ENCODE results near the gene TNFSF12.

TNFSF12 gene

GRCh38 chr17:7590743-7591142 is 41.9 kb downstream of the TNFSF12 start:
- peak; percentile 70 for ATAC-seq

GRCh38 chr17:7591596-7591995 is 42.7 kb downstream of the TNFSF12 start:
- no peak for ATAC-seq
- TF ChIP-seq CSRNP3 (CRISPR knock-in tag; IDR thresholded peaks at IDR 0.05) (no peak), ZC3H10 (CRISPR knock-in tag; IDR thresholded peaks at IDR 0.05) (no peak), PPARA (CRISPR knock-in tag; IDR thresholded peaks at IDR 0.05; ENCODE audit: borderline replicate concordance) (no peak), CREB5 (CRISPR knock-in tag; IDR thresholded peaks at IDR 0.05; ENCODE audit: low read depth) (no peak), OSR1 (CRISPR knock-in tag; IDR thresholded peaks at IDR 0.05) (no peak), TSHZ2 (CRISPR knock-in tag; IDR thresholded peaks at IDR 0.05) (no peak)

More at GRCh38 chr17:7590743-7591142, 41.9 kb downstream of the TNFSF12 start:
- no peak for TF ChIP-seq ARNTL (CRISPR knock-in tag; IDR thresholded peaks at IDR 0.05; ENCODE audit: borderline replicate concordance, low read depth)
- TF ChIP-seq SNAI2 (CRISPR knock-in tag; IDR thresholded peaks at IDR 0.05): no peak
- TF ChIP-seq, protein P1, sequence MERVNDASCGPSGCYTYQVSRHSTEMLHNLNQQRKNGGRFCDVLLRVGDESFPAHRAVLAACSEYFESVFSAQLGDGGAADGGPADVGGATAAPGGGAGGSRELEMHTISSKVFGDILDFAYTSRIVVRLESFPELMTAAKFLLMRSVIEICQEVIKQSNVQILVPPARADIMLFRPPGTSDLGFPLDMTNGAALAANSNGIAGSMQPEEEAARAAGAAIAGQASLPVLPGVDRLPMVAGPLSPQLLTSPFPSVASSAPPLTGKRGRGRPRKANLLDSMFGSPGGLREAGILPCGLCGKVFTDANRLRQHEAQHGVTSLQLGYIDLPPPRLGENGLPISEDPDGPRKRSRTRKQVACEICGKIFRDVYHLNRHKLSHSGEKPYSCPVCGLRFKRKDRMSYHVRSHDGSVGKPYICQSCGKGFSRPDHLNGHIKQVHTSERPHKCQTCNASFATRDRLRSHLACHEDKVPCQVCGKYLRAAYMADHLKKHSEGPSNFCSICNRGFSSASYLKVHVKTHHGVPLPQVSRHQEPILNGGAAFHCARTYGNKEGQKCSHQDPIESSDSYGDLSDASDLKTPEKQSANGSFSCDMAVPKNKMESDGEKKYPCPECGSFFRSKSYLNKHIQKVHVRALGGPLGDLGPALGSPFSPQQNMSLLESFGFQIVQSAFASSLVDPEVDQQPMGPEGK (CRISPR knock-in tag; IDR thresholded peaks at IDR 0.05; ENCODE audit: borderline replicate concordance): no peak
- TF ChIP-seq ZFP30 (CRISPR knock-in tag; IDR thresholded peaks at IDR 0.05): no peak
- TF ChIP-seq ZC3H10 (CRISPR knock-in tag; IDR thresholded peaks at IDR 0.05): no peak
- TF ChIP-seq POU6F1 (CRISPR knock-in tag; IDR thresholded peaks at IDR 0.05; ENCODE audit: borderline replicate concordance, low read depth): no peak
- no peak for TF ChIP-seq ISL1 (CRISPR knock-in tag; IDR thresholded peaks at IDR 0.05)
- no peak for TF ChIP-seq ZFP3 (CRISPR knock-in tag; IDR thresholded peaks at IDR 0.05)
- no peak for TF ChIP-seq TSHZ2 (CRISPR knock-in tag; IDR thresholded peaks at IDR 0.05)
- TF ChIP-seq ZNF8 (CRISPR knock-in tag; IDR thresholded peaks at IDR 0.05): no peak
- no peak for TF ChIP-seq CSRNP3 (CRISPR knock-in tag; IDR thresholded peaks at IDR 0.05)
- TF ChIP-seq OSR1 (CRISPR knock-in tag; IDR thresholded peaks at IDR 0.05): no peak
